Omental fat pad (tissue), 4 donors: ENCODE results near the gene PAX8. TPM values are rescaled to one million over a fixed set of nuclear protein-coding genes. Genes with fewer than 3 reads are reported as not detected.
A peak's percentile ranks its signal among the peaks of the same experiment; 100 is the strongest.
"Not testable (repeated sequence)": the region's sequence is repeated elsewhere in the genome, so short reads cannot be mapped to it uniquely, and the experiment has no call there.

ENCODE experiments used
- ATAC-seq: fragments of 150-250 bp; one replicate; pipeline ENCODE4 v1.9.1; 2016; ENCODE audit warnings: mild to moderate bottlenecking, moderate library complexity; ENCODE audit not compliant: low FRiP score
- DNase-seq: peaks from one replicate; pipeline ENCODE4 v3.0.0-alpha.2; 2019; ENCODE audit warnings: low spot score
- total RNA-seq, 4 donors: library from RNA; depleted of rRNA; stranded (reverse); fragments of >200 nt; gene quantifications; one replicate each; pipeline ENCODE4 v1.1.0, GENCODE V29; 2016
- TF ChIP-seq, protein P1 (sequence below), 3 donors: fragments of 450-650 bp; IDR thresholded peaks; one replicate each; pipeline ENCODE4 v1.5.1; 2016 to 2017; ENCODE audit warnings: antibody characterized with exemption in 3 of 3, mild to moderate bottlenecking in 3 of 3, moderate library complexity in 2 of 3

The PAX8 gene
- 1 to 10 TPM; 2.8 to 9.4 (median 5.8) TPM for total RNA-seq

DNA sequence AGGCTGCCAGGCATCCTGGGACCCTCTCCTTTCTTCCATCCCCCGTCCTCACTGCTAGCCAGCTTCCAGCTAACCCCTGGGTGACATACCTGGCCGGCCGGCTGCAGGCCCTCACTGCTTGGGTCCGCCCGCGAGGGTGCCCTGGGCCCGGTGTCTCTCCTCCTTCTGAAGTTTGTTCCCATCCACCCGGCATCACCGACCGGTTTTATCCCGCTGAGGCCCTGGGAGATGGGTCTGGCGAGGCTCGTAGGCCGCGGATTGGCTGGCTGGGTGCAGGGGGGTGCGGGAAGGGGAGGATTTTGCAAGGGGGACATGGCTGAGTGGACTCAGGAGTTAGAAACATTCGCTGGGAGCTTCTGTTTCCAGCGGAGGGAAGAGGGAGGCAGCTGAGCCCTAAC is at the start of gene PAX8:
PAX8 (minus strand) TSS at position 180 of the 398 bp plus-strand sequence. CDS start 527 bp downstream, outside the sequence.
- DNase-seq (no peak), ATAC-seq (no peak)
- TF ChIP-seq, protein P1, sequence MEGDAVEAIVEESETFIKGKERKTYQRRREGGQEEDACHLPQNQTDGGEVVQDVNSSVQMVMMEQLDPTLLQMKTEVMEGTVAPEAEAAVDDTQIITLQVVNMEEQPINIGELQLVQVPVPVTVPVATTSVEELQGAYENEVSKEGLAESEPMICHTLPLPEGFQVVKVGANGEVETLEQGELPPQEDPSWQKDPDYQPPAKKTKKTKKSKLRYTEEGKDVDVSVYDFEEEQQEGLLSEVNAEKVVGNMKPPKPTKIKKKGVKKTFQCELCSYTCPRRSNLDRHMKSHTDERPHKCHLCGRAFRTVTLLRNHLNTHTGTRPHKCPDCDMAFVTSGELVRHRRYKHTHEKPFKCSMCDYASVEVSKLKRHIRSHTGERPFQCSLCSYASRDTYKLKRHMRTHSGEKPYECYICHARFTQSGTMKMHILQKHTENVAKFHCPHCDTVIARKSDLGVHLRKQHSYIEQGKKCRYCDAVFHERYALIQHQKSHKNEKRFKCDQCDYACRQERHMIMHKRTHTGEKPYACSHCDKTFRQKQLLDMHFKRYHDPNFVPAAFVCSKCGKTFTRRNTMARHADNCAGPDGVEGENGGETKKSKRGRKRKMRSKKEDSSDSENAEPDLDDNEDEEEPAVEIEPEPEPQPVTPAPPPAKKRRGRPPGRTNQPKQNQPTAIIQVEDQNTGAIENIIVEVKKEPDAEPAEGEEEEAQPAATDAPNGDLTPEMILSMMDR (IDR thresholded peaks at IDR 0.05) = no peak

DNA sequence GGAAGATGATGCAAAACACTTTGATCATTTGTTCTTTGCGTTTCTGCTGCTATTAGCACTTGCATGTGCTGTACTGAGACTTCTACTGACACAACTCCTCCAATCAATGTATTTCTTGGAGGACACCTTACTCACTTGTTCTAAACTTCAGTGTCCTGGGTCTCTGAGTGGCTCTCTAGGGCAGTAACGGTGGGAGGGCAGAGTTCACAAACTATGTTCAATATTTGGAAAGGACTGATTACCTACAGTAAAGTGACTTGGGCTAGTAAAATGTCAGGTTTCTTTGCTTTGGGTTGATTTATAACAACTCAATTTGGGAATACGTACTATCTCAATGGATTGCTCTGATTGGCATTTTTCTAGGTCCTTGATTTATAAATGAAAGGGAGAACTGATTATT is 49.3 kb upstream of the PAX8 start:
- DNase-seq = no peak
- ATAC-seq = no peak
- TF ChIP-seq, protein P1 (IDR thresholded peaks at IDR 0.05) = no peak

DNA sequence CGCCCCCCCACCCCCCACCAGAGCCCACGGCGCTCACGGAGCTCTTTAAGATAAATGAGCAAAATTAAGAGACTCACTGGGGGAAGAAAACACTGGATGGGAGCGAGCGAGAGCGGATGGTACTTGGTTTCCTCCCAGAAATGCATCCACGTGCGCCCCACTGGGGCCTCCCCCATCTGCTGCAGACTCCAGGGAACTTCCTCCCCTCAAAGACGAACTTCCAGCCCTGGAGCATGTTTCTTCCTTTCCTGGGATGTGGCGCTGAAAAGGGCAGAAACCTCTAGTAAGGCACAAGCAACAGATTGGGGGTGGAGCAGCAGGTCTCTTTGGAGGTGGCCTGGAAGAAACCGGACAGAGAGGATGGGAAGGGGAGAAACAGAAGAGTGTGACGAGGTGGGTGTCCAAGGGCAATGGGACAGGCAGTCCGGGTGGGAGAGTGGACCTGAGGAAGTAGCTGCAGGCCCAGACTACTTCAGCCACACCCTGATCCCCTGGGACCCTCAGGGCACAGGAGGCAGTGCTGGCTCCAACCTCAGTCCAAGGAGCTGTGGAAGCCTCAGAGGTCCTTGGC is 46.5 kb upstream of the PAX8 start:
- not testable (repeated sequence) for DNase-seq, ATAC-seq

DNA sequence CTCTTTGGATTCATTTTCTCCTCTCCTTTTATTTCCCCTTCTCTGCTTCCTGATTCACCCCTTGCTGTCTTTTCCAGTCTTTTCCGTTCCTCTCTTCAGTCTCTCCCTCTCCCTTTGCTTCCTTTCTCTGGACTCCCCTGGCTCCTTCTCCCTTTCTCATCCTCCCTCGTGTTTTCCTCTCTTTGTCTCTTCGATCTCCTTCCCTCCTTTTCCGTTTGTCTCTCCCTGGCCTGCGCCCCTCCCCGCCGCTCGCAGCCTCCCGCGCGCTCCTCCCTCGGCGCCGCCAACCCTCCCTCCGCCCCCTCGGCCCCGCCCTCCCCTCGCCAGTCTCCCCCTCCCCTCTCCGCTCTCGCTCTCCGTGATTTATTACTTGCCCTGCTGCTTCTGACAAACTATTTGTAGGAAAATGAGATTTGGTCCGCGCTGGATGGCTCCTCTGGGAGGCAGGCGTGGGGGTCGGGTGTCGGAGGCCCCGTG is 46.0 kb upstream of the PAX8 start:
- TF ChIP-seq, protein P1 (IDR thresholded peaks at IDR 0.05) = no peak
- DNase-seq = no peak
- ATAC-seq = peak; percentile 34

DNA sequence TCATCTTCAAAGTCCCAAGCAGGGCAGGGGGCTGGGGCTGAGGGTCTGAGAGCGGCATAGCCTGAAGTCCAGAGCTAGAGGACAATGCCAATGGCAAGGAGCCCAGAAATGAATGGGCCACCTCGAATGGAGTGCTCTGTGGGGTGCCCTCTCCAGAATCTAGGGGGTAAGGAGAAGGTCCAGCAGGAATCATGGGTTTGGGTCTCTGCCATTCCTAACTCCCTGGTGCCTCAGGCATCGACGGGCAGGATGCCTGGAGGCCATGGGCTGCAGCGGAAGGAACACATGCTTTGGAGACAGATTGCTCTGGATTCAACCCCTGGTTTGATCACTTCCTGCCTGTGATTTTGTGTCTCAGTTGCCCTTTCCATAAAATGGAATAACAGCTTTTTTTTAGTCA is 44.4 kb upstream of the PAX8 start:
- not testable (repeated sequence) for DNase-seq, ATAC-seq

DNA sequence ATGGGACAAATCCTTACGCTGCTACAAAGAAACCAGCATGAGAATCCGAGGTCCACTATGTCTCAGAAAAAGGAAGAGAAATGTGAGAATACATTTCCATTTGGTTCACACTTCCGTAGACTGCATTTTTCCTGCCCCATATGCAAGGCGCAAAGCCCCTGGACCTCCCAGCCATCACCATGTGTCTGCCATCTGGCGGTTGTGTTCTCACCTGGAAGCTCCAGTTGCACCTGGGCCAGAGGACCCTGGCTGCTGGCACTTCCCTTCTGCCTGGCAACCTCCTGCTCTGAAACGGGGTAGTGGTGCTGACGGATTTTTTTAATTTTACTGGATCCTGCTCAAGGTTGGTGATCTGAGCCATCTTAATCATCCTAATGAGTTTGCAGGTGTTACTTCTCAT is 41.4 kb upstream of the PAX8 start:
- not testable (repeated sequence) for ATAC-seq, DNase-seq

DNA sequence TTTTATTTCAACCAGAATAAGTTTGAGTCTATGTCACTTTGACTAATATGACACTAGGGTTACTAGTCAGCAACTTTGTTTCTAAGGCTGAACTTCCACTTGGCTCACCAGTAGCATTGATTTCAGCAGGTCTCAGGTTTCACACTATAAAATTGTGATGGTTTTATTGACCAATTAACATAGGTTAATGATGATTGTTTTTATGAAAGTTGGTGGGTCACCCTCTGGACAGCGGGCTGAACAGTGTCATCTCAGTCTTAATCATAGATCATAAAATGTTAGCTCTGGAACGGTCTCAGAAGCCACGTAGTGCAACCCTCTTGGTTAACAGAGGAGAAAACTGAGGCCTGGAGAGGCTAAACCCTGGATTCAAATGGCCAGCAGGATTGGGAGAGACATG is 40.2 kb upstream of the PAX8 start:
- DNase-seq, ATAC-seq: not testable (repeated sequence)

DNA sequence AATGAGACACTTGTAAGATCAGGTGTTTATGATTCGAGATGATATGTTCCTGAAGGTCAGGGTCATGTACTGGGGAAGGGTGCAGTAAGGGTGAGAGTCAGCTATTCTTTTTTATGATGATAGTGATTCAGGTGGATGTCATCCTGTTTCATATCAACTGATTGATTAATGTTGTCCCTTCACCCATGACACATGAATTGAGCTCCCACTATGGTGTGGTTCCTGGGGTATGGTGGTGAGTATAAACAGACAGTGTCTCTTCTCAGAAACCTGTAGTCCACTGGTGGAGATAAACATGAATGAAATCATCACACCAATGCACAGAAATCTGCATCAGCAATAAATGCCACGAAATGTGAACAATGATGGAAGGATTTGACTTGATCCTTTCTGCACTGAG is 37.4 kb upstream of the PAX8 start:
- ATAC-seq = no peak
- TF ChIP-seq, protein P1 (IDR thresholded peaks at IDR 0.05) = no peak

DNA sequence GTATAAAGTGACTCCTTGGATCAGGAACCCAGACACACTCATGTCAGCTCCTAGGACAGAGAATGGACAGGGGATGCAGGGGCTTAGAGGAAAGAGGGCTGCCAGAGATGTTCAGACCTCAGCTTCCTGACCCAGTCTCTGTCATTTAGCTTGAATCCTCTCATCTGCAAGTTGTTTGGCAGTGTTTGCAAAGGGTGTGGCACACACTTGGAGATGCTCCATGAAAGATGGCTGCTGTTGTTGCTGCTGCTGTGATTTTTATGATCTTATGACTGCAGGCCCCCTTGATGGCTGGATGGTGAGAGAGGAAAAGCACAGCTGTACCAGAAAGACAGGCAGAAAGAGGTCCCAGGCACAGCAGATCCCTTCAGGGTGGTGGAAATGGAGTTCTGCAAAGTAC is 35.9 kb upstream of the PAX8 start:
- not testable (repeated sequence) for DNase-seq, ATAC-seq

More for the DNA sequence above, 37.4 kb upstream of the PAX8 start:
- no peak for DNase-seq

DNA sequence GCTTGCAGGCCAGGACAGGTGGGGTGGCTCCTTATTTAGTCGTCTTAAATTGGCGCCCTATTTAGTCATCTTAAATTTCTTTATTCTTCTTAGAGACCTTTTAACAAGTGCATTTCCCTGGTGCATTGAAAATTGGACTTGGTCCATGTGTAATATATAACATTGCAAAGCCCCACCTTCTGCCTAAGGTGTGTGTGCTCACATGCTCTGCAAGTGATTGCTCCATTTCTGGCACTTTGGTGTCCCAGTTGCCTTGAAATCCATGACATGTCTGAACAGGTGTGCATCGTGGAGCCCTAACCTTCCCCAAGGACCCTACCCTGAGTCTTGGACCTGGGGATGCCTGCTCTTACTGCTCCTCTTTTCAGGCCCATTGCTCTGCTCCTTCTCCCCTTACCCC is 35.5 kb upstream of the PAX8 start:
- not testable (repeated sequence) for ATAC-seq, DNase-seq

DNA sequence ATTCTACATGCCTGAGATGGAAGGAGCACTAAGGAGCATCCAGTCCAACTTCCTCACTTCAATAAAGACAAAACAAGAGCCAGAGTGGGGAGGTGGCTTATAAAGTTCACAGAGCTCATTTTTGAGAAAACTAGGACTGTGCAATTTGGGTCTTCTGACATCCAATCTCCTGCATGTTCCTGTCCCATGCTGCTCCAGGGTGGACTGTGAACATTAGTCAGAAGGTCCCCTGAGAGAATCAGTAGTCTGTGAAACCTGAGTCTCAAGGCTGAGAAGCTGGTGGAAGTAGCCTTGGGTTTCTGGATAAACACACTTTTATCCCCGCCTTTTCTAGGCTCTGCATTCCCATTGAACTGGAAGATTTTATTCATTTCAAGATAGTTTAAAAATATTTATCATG is 33.1 kb upstream of the PAX8 start:
- DNase-seq, ATAC-seq: not testable (repeated sequence)

DNA sequence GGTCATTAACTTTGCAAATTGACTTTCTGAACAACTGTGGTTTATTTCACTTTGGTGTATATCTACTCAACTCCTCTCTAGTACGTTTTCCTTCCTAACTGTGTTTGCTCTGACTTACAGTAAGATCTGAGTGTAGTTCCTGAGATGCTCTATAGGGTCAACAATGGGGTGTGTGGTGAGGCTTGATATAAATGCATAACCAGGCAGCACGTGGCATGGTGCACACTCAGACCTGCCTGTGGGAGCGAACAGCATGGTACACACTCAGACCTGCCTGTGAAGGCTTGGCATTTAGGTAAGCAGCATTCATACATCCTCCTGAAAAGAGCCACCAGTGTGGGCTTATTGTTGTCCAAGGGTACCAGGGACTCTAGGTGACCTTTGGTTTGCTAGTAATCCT is 32.5 kb upstream of the PAX8 start:
- not testable (repeated sequence) for DNase-seq, ATAC-seq
